Transverse colon (tissue), 4 donors: Measurements from ENCODE around the gene NAA11. TPM values are rescaled to one million over a fixed set of nuclear protein-coding genes. Genes with fewer than 3 reads are reported as not detected.

Source experiments
- DNase-seq: peaks from one replicate; pipeline ENCODE4 v3.0.0-alpha.2; 2019
- H3K27ac ChIP-seq, 4 donors: fragments of 200-600 bp; sonication (generic); 2 replicates each; pipeline ENCODE4 v1.5.1; 2016 to 2018; ENCODE audit warnings: inconsistent platforms in 4 of 4
- H3K27me3 ChIP-seq: fragments of 200-600 bp; sonication (generic); 2 replicates; pipeline ENCODE4 v1.5.1; 2017; ENCODE audit warnings: inconsistent platforms
- H3K36me3 ChIP-seq, 4 donors: fragments of 200-600 bp; sonication (generic); 2 replicates each; pipeline ENCODE4 v1.5.1; 2017 to 2019; ENCODE audit warnings: inconsistent platforms in 4 of 4
- H3K4me1 ChIP-seq, 4 donors: fragments of 200-600 bp; sonication (generic); 2 replicates each; pipeline ENCODE4 v1.5.1; 2017 to 2020; ENCODE audit warnings: inconsistent platforms in 4 of 4
- H3K4me3 ChIP-seq, 4 donors: fragments of 200-600 bp; sonication (generic); 1 replicate in 1 of 4; 2 replicates in 3 of 4; pipeline versions ENCODE4 v1.5.1 to v1.6.1; 2017 to 2019; ENCODE audit warnings: inconsistent platforms in 4 of 4
- H3K9me3 ChIP-seq, 2 donors: fragments of 200-600 bp; sonication (generic); 2 replicates each; pipeline ENCODE4 v1.5.1; 2017 to 2019; ENCODE audit warnings: inconsistent platforms in 2 of 2
- CTCF ChIP-seq, 5 experiments: fragments of 200-600 bp in 3 of 5; fragments of 450-650 bp in 2 of 5; sonication (generic) in 3 of 5; IDR thresholded peaks; 1 replicate in 2 of 5; 2 replicates in 3 of 5; pipeline ENCODE4 v1.5.1; 2016 to 2017; ENCODE audit warnings: antibody characterized with exemption in 5 of 5, inconsistent platforms in 3 of 5, mild to moderate bottlenecking in 2 of 5, moderate library complexity in 1 of 5
- EP300 ChIP-seq: sonication (generic); formaldehyde crosslinking; IDR thresholded peaks from one replicate; pipeline ENCODE4 v1.6.1; 2017; ENCODE audit warnings: antibody characterized with exemption, low read depth
- POLR2A ChIP-seq: fragments of 450-650 bp; IDR thresholded peaks from one replicate; pipeline ENCODE4 v1.6.1; 2016; ENCODE audit warnings: antibody characterized with exemption, mild to moderate bottlenecking, moderate library complexity
- POLR2AphosphoS5 ChIP-seq, 3 donors: sonication (generic); formaldehyde crosslinking; IDR thresholded peaks; one replicate each; pipeline ENCODE4 v1.6.1; 2016; ENCODE audit warnings: antibody characterized with exemption in 3 of 3
- WGBS, 2 donors: methylation state at CpG; one replicate each; pipeline ENCODE4 v1.1.5; 2018; ENCODE audit warnings: low coverage in 1 of 2; 5-methylcytosine and 5-hydroxymethylcytosine counted together
- in situ Hi-C, 4 donors: fragments of 200-750 bp; cut with MboI; loops; one replicate each; pipeline versions ENCODE4 v1.15.0 to v1.15.1; 2017; ENCODE audit warnings: low sequenced_read_pairs in 3 of 4, low pct_ligation_motif_present in 1 of 4, low pct_unique_long_range_greater_than_20kb in 1 of 4
- intact Hi-C: fragments of 100-400 bp; cut with DNase I; formaldehyde crosslinking; loops from one replicate; pipeline ENCODE4 v1.15.1; 2023; ENCODE audit warnings: low total_unique reads
- total RNA-seq, 4 donors: library from RNA; depleted of rRNA; stranded (reverse); fragments of >200 nt; gene quantifications; one replicate each; pipeline ENCODE4 v1.1.0, GENCODE V29; 2016

The NAA11 gene
- total RNA-seq, 4 donors from 2014 or later, result not detected

GRCh38 chr4:79334783-79335182 lies 8.9 kb upstream of the NAA11 start:
- Histone ChIP-seq H3K4me1 (no peaks in the 10 kb centered on the region), H3K36me3 (no peaks in the 10 kb centered on the region), H3K4me3 (no peak overlapping the region), H3K27me3 (no peaks in the 10 kb centered on the region), H3K9me3 (no peaks in the 10 kb centered on the region), H3K27ac (no peak overlapping the region)
- WGBS, 2 donors, result 64 to 69% methylated on average over 1 of the region's 1 CpG
- TF ChIP-seq POLR2A (no peak), EP300 (no peak), CTCF (IDR thresholded peaks at IDR 0.05) (no peak), POLR2AphosphoS5 (IDR thresholded peaks at IDR 0.05) (no peak)
- in situ Hi-C loops (no loop called here), intact Hi-C loops (no loop called here)
- DNase-seq, result no peak

GRCh38 chr4:79334341-79334740 lies 8.5 kb upstream of the NAA11 start:
- H3K27ac ChIP-seq, result no peak overlapping the region
- intact Hi-C loops (no loop called here), in situ Hi-C loops (no loop called here)
- DNase-seq, result no peak
- TF ChIP-seq EP300 (no peak), POLR2A (no peak), POLR2AphosphoS5 (IDR thresholded peaks at IDR 0.05) (no peak)
- no peaks in the 10 kb centered on the region for H3K9me3 ChIP-seq
- H3K4me1 ChIP-seq, result no peaks in the 10 kb centered on the region
- H3K27me3 ChIP-seq, result no peaks in the 10 kb centered on the region
- WGBS, 2 donors, result 68 to 98% methylated on average over 4 of the region's 4 CpGs
- H3K36me3 ChIP-seq, result no peaks in the 10 kb centered on the region
- H3K4me3 ChIP-seq, result no peak overlapping the region

GRCh38 chr4:79331126-79331876 lies 5.4 kb upstream of the NAA11 start:
- WGBS, 2 donors, result 46 to 55% methylated on average over 2 of the region's 2 CpGs
- in situ Hi-C loops, result no loop called here

GRCh38 chr4:79330720-79331119 lies 4.9 kb upstream of the NAA11 start:
- intact Hi-C loops (no loop called here), in situ Hi-C loops (no loop called here)
- no peak for DNase-seq
- TF ChIP-seq EP300, result no peak
- no peak for TF ChIP-seq POLR2A
- no peak for TF ChIP-seq CTCF (IDR thresholded peaks at IDR 0.05)
- no peak for TF ChIP-seq POLR2AphosphoS5 (IDR thresholded peaks at IDR 0.05)
- Histone ChIP-seq H3K4me3 (no peak overlapping the region), H3K9me3 (no peaks in the 10 kb centered on the region), H3K27ac (no peak overlapping the region), H3K36me3 (no peaks in the 10 kb centered on the region), H3K4me1 (no peaks in the 10 kb centered on the region), H3K27me3 (no peaks in the 10 kb centered on the region)
- WGBS, 2 donors, result 79% methylated on average over 2 of the region's 2 CpGs; no CpG with 5 or more reads in 1 of the 2 donors

More at GRCh38 chr4:79331126-79331876, 5.4 kb upstream of the NAA11 start:
- no peak for DNase-seq
- TF ChIP-seq CTCF (IDR thresholded peaks at IDR 0.05) (no peak), EP300 (no peak), POLR2AphosphoS5 (IDR thresholded peaks at IDR 0.05) (no peak), POLR2A (no peak)
- Histone ChIP-seq H3K4me1 (no peaks in the 10 kb centered on the region), H3K27me3 (no peaks in the 10 kb centered on the region), H3K4me3 (no peak overlapping the region), H3K36me3 (no peaks in the 10 kb centered on the region), H3K9me3 (no peaks in the 10 kb centered on the region), H3K27ac (no peak overlapping the region)
- intact Hi-C loops, result no loop called here
